ENCODE data around the gene FNDC11.

The FNDC11 gene, protein sequence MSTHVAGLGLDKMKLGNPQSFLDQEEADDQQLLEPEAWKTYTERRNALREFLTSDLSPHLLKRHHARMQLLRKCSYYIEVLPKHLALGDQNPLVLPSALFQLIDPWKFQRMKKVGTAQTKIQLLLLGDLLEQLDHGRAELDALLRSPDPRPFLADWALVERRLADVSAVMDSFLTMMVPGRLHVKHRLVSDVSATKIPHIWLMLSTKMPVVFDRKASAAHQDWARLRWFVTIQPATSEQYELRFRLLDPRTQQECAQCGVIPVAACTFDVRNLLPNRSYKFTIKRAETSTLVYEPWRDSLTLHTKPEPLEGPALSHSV

GRCh38 chr20:63553933-63554290 lies at the start of gene FNDC11:
FNDC11 (plus strand) TSS chr20:63554159; CDS start chr20:63555664, 1,505 bp downstream.
- Histone ChIP-seq H3K36me3 (ENCODE audit: control insufficient read depth, insufficient read depth, low read length) (no peaks in the 10 kb centered on the region), H3K27me3 (replicated peaks; ENCODE audit: control insufficient read depth, insufficient read depth, low read length) (no peaks in the 10 kb centered on the region), H3K4me3 (replicated peaks; ENCODE audit: low read depth, low read length) (peak within 1 kb of the TSS; percentile 64)
- DNase-seq (ENCODE audit: extremely low read depth, insufficient read length): no peak
- no peak for TF ChIP-seq CTCF (IDR thresholded peaks at IDR 0.05; ENCODE audit: insufficient read depth, low read length, poor library complexity, severe bottlenecking)

- H3K27me3 ChIP-seq (replicated peaks; ENCODE audit: control insufficient read depth, insufficient read depth, low read length): no peaks in the 10 kb centered on the region
- DNase-seq (ENCODE audit: extremely low read depth, insufficient read length): no peak
- TF ChIP-seq CTCF (IDR thresholded peaks at IDR 0.05; ENCODE audit: insufficient read depth, low read length, poor library complexity, severe bottlenecking): no peak
- no peak overlapping the region for H3K4me3 ChIP-seq (replicated peaks; ENCODE audit: low read depth, low read length)
- no peaks in the 10 kb centered on the region for H3K36me3 ChIP-seq (ENCODE audit: control insufficient read depth, insufficient read depth, low read length)
Measured at GRCh38 chr20:63504642-63505041, 49.3 kb upstream of the FNDC11 start.

DNA sequence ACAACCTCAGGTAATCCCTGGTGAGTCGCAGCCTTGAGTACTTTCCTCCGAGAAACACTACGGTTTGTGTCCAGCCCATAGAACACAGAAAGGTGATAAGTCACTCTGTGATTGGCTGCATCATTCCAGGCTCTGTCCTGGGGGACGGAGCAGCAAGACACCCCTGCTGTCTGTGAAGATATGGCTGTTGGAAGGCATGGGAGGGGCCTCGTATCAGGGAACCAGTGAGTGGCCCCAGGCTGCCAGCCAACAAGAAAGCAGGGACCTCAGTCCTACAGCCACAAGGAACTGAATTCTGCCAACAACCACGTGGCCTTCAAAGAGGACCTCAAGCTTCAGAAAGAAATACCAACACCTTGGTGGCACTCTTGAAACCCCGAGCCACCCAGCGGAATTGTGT lies 48.7 kb upstream of the FNDC11 start:
- no peak overlapping the region for H3K4me3 ChIP-seq (replicated peaks; ENCODE audit: low read depth, low read length)
- H3K36me3 ChIP-seq (ENCODE audit: control insufficient read depth, insufficient read depth, low read length): no peaks in the 10 kb centered on the region
- H3K27me3 ChIP-seq (replicated peaks; ENCODE audit: control insufficient read depth, insufficient read depth, low read length): no peaks in the 10 kb centered on the region
- TF ChIP-seq CTCF (IDR thresholded peaks at IDR 0.05; ENCODE audit: insufficient read depth, low read length, poor library complexity, severe bottlenecking): no peak
- DNase-seq (ENCODE audit: extremely low read depth, insufficient read length): no peak

DNA sequence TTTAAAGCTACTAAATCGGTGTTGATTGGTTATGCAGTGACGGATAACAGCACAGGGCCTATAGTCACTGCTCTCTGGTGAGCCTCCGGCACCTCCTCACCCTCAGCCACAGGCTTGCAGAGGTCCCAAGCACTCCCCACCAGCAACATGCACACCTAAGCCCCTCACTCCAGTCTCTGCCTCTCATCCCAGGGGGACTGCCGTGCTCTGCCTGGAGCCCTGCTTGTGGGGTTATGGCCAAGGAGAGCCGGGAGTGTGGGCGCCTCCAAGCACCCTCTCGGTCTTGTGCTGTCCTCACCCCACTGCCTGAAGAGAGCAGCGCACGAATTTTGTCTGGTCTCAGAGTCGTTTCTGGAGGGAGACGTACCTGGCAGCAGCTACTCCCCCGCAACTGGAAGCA lies 48.2 kb upstream of the FNDC11 start:
- H3K27me3 ChIP-seq (replicated peaks; ENCODE audit: control insufficient read depth, insufficient read depth, low read length): no peaks in the 10 kb centered on the region
- no peak for DNase-seq (ENCODE audit: extremely low read depth, insufficient read length)
- TF ChIP-seq CTCF (IDR thresholded peaks at IDR 0.05; ENCODE audit: insufficient read depth, low read length, poor library complexity, severe bottlenecking): no peak

GRCh38 chr20:63507083-63507743 lies 46.7 kb upstream of the FNDC11 start:
- no peak for DNase-seq (ENCODE audit: extremely low read depth, insufficient read length)
- no peaks in the 10 kb centered on the region for H3K36me3 ChIP-seq (ENCODE audit: control insufficient read depth, insufficient read depth, low read length)
- no peak for TF ChIP-seq CTCF (IDR thresholded peaks at IDR 0.05; ENCODE audit: insufficient read depth, low read length, poor library complexity, severe bottlenecking)
- H3K4me3 ChIP-seq (replicated peaks; ENCODE audit: low read depth, low read length): no peak overlapping the region
- no peaks in the 10 kb centered on the region for H3K27me3 ChIP-seq (replicated peaks; ENCODE audit: control insufficient read depth, insufficient read depth, low read length)

More for the DNA sequence above, 48.2 kb upstream of the FNDC11 start:
- Histone ChIP-seq H3K36me3 (ENCODE audit: control insufficient read depth, insufficient read depth, low read length) (no peaks in the 10 kb centered on the region), H3K4me3 (replicated peaks; ENCODE audit: low read depth, low read length) (no peak overlapping the region)
